PC-9 (cell line): ENCODE results near the gene CAST.

ENCODE experiments used
- EZH2 ChIP-seq: fragments of 200-600 bp; sonication (generic); IDR thresholded peaks from 2 replicates; pipeline ENCODE4 v1.8.0; 2017; ENCODE audit warnings: antibody characterized with exemption, low read depth
- TF ChIP-seq, protein P1 (sequence below): fragments of 200-600 bp; sonication (generic); conservative IDR thresholded peaks from 2 replicates; pipeline ENCODE4 v1.6.1; 2017; ENCODE audit warnings: mixed run types, antibody characterized with exemption, mild to moderate bottlenecking, moderate library complexity

DNA sequence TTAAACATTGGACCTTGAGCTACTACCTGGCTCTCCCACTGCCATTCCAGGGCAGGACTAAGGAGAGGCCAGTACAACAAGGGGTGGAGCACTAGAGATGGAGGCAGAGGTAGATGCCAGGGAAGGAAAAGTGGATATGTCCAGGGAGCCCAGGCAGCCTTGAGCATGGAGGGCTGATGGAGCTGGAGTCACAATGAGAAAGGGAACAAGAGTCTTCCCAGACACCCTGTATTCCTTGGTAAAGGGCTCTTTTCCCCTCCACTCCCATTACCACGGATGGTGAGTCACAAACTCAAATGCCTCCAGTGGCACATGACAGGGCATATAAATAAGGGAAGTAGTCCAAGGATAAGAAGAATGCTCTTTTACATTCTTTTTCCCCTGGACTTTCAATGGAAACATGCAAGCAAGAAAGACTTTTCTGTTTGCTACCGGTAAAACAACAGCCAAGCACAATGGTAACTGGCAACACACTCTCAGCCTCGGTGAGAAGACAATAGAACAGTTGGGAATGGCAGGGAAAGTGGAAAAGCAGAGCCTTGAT lies 128.9 kb downstream of the CAST start:
- TF ChIP-seq, protein P1, sequence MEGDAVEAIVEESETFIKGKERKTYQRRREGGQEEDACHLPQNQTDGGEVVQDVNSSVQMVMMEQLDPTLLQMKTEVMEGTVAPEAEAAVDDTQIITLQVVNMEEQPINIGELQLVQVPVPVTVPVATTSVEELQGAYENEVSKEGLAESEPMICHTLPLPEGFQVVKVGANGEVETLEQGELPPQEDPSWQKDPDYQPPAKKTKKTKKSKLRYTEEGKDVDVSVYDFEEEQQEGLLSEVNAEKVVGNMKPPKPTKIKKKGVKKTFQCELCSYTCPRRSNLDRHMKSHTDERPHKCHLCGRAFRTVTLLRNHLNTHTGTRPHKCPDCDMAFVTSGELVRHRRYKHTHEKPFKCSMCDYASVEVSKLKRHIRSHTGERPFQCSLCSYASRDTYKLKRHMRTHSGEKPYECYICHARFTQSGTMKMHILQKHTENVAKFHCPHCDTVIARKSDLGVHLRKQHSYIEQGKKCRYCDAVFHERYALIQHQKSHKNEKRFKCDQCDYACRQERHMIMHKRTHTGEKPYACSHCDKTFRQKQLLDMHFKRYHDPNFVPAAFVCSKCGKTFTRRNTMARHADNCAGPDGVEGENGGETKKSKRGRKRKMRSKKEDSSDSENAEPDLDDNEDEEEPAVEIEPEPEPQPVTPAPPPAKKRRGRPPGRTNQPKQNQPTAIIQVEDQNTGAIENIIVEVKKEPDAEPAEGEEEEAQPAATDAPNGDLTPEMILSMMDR: no peak
- TF ChIP-seq EZH2: no peak
